ENCODE data around the gene EHBP1. TPM values are rescaled to one million over a fixed set of nuclear protein-coding genes. Genes with fewer than 3 reads are reported as not detected.
A peak's percentile ranks its signal among the peaks of the same experiment; 100 is the strongest.

Gene EHBP1
- total and polyA plus RNA-seq, 11 donors = 5.2 to 34.2 (median 18.1) TPM

DNA sequence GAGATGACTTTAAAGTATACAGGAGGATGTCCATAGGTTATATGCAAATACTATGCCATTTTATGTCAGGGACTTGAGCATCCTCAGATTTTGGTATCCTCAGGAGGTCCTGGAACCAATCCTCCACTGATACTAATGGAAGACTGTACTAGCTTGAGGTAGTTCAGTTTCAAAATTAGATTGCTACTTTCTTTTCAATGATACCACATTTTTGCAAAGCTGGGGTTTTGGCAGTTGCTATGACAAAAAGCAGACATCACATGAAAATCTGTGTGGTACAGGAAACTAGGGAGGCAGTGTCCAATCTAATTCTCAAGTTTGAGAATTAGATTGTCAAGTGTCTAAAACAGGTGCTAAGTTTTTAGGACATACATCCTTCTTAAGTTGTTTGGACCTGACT lies 14.2 kb downstream of the EHBP1 start:
- intact Hi-C loops (cut with DNase I) = loop anchor here in 2 of 10 donors (5.0 to 10.0 kb wide), 2 partner anchors 45 to 542 kb away; no protein-coding TSS in a partner anchor
- H3K4me1 ChIP-seq = peaks cover 0 to 4% (median 0%) of the 10 kb centered on the region in 12 donors
- peaks cover 0 to 18% (median 0%) of the 10 kb centered on the region in 12 donors for H3K9me3 ChIP-seq
- no peak overlapping the region for H3K4me3 ChIP-seq
- no peak overlapping the region for H3K27ac ChIP-seq
- DNase-seq (no peak), ATAC-seq (no peak)
- no peaks in the 10 kb centered on the region for H3K27me3 ChIP-seq
- H3K36me3 ChIP-seq = peaks cover 0 to 3% (median 0%) of the 10 kb centered on the region in 9 donors
- TF ChIP-seq, protein P1, sequence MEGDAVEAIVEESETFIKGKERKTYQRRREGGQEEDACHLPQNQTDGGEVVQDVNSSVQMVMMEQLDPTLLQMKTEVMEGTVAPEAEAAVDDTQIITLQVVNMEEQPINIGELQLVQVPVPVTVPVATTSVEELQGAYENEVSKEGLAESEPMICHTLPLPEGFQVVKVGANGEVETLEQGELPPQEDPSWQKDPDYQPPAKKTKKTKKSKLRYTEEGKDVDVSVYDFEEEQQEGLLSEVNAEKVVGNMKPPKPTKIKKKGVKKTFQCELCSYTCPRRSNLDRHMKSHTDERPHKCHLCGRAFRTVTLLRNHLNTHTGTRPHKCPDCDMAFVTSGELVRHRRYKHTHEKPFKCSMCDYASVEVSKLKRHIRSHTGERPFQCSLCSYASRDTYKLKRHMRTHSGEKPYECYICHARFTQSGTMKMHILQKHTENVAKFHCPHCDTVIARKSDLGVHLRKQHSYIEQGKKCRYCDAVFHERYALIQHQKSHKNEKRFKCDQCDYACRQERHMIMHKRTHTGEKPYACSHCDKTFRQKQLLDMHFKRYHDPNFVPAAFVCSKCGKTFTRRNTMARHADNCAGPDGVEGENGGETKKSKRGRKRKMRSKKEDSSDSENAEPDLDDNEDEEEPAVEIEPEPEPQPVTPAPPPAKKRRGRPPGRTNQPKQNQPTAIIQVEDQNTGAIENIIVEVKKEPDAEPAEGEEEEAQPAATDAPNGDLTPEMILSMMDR (IDR thresholded peaks at IDR 0.05) = no peak
- no peak for TF ChIP-seq POLR2A (IDR thresholded peaks at IDR 0.05)

DNA sequence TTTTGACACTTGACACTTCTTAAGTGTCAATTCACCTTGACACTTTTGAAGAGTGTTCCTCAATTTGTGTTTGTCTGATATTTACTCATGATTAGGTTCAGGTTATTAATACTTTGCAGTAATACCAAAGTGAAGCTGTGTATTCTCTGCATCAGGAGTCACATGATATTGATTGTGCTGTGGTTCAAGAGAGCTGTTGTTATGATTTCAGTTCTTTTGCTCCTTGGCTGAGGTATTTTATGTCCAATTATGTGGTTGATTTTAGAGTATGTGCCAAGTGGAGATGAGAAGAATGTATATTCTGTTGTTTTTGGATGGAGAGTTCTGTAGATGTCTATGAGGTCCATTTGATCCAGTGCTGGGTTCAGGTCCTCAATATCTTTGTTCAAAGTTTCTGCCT lies 17.2 kb downstream of the EHBP1 start:
- no peak overlapping the region for H3K27ac ChIP-seq
- H3K9me3 ChIP-seq = peaks cover 0 to 18% (median 0%) of the 10 kb centered on the region in 12 donors
- intact Hi-C loops (cut with DNase I) = no loop called here
- H3K36me3 ChIP-seq = no peaks in the 10 kb centered on the region
- no peak for TF ChIP-seq POLR2A (IDR thresholded peaks at IDR 0.05)
- TF ChIP-seq, protein P1 (IDR thresholded peaks at IDR 0.05) = no peak
- H3K4me3 ChIP-seq = no peak overlapping the region
- peaks cover 0 to 23% (median 1%) of the 10 kb centered on the region in 12 donors for H3K4me1 ChIP-seq
- ATAC-seq (no peak), DNase-seq (no peak)
- no peaks in the 10 kb centered on the region for H3K27me3 ChIP-seq

DNA sequence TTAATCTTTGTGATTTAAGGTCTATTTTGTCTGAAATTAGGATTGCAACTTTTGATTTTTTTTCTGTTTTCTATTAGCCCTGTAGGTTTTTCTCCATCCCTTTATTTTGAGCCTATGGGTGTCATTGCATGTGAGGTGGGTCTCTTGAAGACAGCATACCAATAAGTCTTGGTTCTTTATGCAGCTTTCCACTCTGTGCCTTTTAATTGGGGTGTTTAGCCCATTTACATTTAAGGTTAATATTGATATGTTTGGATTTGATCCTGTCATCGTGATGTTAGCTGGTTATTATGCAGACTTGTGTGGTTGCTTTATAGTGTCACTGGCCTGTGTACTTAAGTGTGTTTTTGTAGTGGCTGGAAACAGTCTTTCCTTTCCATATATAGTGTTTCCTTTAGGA lies 17.7 kb downstream of the EHBP1 start:
- no peaks in the 10 kb centered on the region for H3K36me3 ChIP-seq
- no peak for ATAC-seq
- peaks cover 0 to 18% (median 0%) of the 10 kb centered on the region in 12 donors for H3K9me3 ChIP-seq
- WGBS, 4 donors = 93 to 100% (median 98%) methylated on average over 1 of the region's 1 CpG
- no peak overlapping the region for H3K4me3 ChIP-seq
- DNase-seq = no peak
- peaks cover 0 to 29% (median 4%) of the 10 kb centered on the region in 12 donors for H3K4me1 ChIP-seq
- H3K27me3 ChIP-seq = no peaks in the 10 kb centered on the region
- TF ChIP-seq POLR2A (IDR thresholded peaks at IDR 0.05) = no peak
- TF ChIP-seq, protein P1 (IDR thresholded peaks at IDR 0.05) = no peak
- no peak overlapping the region for H3K27ac ChIP-seq
- intact Hi-C loops (cut with DNase I) = no loop called here

DNA sequence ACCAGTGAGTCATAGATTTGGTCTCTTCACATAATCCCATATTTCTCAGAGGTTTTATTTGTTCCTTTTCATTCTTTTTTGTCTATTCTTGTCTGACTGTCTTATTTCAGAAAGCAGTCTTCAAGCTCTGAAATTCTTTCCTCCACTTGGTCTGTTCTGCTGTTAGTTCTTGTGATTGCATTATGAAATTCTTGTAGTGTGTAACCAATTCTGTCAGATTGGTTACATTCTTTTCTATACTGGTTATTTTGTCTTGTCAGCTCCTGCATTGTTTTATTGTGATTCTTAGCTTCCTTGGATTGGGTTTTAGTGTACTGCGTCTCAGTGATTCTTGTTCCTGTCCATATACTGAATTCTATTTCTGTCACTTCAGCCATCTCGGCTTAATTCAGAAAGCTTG lies 18.6 kb downstream of the EHBP1 start:
- TF ChIP-seq, protein P1 (IDR thresholded peaks at IDR 0.05) = no peak
- no peak for TF ChIP-seq POLR2A (IDR thresholded peaks at IDR 0.05)
- Histone ChIP-seq H3K27ac (peak overlapping the region in 1 of 12 donors; percentile 35), H3K36me3 (no peaks in the 10 kb centered on the region), H3K9me3 (peaks cover 0 to 18% (median 0%) of the 10 kb centered on the region in 12 donors), H3K27me3 (no peaks in the 10 kb centered on the region), H3K4me3 (no peak overlapping the region), H3K4me1 (peaks cover 0 to 29% (median 4%) of the 10 kb centered on the region in 12 donors)
- DNase-seq (no peak), ATAC-seq (no peak)
- intact Hi-C loops (cut with DNase I) = no loop called here
- 76 to 83% (median 79%) methylated on average over 2 of the region's 2 CpGs for WGBS, 4 donors
